ENCODE results near the gene FXYD6. TPM values are rescaled to one million over a fixed set of nuclear protein-coding genes. Genes with fewer than 3 reads are reported as not detected.

FXYD6 gene, protein sequence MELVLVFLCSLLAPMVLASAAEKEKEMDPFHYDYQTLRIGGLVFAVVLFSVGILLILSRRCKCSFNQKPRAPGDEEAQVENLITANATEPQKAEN
- total RNA-seq (2022; extraction: Qiagen RNA extraction), result 0.16 to 0.55 TPM (median 0.28 TPM) in 5 replicates

DNA sequence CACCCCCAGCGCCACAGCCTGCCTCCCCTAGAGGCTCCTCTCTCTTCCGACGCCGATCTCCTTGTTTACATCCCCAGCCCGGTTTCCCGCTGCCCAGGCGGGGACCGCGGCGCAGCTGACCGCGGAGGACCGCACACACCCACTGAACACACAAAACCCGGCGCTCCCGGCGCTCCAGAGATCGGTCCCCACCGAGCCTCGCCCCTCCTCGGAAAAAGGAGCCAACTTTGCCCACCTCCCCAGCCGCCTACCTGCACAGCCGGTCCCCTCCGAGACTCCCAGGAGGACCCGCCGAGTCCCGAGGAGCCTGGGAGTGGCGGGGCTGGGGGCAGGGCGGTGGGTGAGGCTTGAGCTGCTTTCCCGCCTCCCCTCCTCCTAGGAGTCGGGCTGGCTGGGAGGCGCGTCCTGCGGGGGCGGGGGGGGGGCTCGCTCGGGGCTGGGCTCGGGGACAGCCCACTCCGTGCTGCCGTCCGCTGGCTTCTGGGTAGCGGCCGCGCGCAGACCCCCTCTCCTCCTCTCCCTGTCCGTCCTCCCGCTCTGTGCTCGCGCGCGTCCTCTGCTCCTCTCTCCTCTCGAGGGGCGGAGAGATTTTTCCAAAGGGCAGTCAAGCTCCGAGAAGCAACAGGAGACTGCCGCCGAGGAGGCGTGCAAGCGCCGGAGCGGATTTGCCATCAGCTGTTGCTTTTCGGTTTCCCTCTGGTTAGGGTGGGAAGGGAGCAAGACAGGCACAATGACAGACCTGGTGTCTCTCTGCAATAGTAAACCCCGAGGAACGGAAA lies at the start of gene FXYD6:
FXYD6 (minus strand) TSS at position 318 of the 779 bp plus-strand sequence. CDS start 33,882 bp downstream, outside the sequence.

DNA sequence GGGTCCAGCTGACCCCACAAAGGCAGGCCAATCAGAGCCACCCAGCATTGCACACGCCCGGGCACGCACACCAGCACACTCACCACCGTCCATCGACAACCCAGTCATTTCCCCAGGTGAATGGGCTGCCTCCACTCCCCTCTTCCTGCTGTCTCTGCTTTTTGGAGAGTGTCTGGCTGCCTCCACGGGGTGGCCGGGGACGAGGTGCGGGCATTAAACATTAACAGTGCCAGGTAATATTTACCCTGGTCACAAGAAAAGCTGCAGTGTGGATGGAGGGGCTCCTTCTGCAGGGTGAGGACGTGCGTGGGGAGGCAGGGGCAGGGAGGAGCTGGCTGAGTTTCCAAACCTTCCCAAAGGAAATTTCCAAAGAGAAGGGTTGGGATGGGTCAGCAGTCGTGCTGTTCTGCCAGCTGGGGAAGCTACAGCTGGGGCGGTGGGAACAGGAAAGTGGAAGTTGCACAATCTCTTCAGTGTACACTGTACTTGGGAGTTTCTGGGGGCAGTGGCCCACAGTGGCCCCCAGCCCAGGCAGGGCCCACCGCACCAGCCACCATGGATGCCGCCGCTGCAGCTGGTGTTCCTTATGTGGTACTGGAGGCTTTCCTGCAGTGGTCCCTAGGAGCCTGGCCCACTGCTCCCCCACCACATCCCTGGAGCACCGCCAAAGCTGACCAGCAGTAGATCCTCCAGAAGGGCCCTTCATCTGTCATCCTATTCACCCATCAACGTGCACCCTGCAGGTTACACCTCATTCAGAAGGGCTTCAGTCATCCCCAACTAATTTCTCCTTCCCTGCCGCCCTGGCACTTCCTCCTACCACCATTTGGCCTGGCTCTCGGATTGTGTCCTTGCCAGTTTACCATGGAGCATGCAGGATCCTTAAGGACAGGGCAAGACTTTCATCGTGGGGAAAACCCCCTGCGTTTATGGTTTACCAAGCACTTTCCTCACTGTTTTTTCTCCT lies 51.6 kb downstream of the FXYD6 start, which contains the start of gene FXYD2:
FXYD2 (minus strand) TSS at position 174 of the 967 bp plus-strand sequence; CDS start at position 108, 66 bp downstream.

DNA sequence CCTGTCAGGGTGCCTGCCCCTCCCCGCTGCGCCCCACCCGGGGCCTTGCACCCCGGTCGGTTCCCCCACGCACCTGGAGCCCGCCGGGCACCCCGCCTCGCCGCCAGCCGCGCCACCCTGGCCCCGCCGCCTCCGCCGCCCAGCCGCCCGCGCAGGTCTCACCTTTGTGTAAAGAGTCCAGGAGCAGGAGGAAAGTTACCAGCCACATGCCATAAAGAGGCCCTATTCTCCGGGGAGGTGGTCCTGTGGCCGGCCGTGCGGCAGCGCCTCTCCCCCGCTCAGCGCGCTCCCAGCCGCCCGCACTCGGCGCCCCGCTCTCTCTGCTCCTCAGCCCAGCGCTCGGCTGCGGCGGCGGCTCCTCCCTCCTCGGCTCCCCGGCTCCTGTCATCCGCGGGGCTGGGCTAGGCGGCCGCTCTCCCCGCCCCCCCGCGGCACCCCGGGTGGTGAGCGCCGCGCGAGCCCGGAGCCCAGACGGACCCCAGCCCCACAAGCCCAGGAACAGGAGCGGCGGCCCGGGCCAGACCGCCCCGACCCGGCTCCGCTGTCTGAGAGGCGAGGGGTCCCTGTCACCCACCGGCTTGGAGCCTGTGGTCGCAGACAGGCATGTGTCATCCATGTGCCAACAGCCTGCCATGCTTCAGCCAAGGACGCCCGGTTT lies 79.5 kb downstream of the FXYD6 start, which contains the start of gene DSCAML1:
DSCAML1 (minus strand) TSS at position 345 of the 658 bp plus-strand sequence; CDS start at position 208, 137 bp downstream.

Other genes starting within 250 kb of the FXYD6 start
- 0.14 to 0.64 TPM (median 0.34 TPM) in 5 replicates for gene DSCAML1, start 79.4 kb downstream of the FXYD6 start, total RNA-seq (2022; extraction: Qiagen RNA extraction)
- gene FXYD2, start 51.9 kb downstream of the FXYD6 start, total RNA-seq (2022; extraction: Qiagen RNA extraction), result 13.5 to 21.2 TPM (median 15.8 TPM) in 5 replicates
- gene TMPRSS13, start 52.7 kb upstream of the FXYD6 start, total RNA-seq (2022; extraction: Qiagen RNA extraction), result 0.02 TPM in 1 of 5 replicates, not detected in the others
- gene IL10RA, start 109.7 kb upstream of the FXYD6 start, total RNA-seq (2022; extraction: Qiagen RNA extraction), result 0.07 to 0.38 TPM (median 0.15 TPM) in 4 of 5 replicates, not detected in the other
- gene TMPRSS4, start 200.4 kb upstream of the FXYD6 start, total RNA-seq (2022; extraction: Qiagen RNA extraction), result not detected in 5 replicates
- gene SMIM35, start 210.3 kb upstream of the FXYD6 start, total RNA-seq (2022; extraction: Qiagen RNA extraction), result not detected in 5 replicates